ENCODE data around the gene PTPN20.
"Not testable (repeated sequence)": the region's sequence is repeated elsewhere in the genome, so short reads cannot be mapped to it uniquely, and the experiment has no call there.

DNA sequence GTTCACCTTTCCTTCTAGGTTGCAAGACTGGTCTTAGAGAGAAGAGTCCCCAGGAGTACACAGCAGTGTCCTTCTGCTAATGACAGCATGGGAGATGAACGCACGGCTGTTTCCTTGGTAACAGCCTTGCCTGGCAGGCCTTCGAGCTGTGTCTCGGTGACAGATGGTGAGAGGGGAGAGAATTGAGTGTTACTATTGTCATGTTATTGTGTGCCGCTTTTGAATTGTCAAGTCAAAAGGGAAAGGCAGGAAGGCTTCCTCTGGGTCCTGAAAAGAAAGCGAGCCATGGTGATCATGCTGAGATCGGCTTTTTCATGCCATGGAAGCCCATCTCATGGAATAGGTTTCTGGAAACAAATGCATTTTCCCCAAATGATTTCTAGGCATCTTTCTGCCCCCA lies 32.5 kb upstream of the PTPN20 start:
- TF ChIP-seq CTCF, POLR2A, POLR2AphosphoS5 (IDR thresholded peaks at IDR 0.05): not testable (repeated sequence)
